ENCODE results near the gene POLR3B.
"Not testable (repeated sequence)": the region's sequence is repeated elsewhere in the genome, so short reads cannot be mapped to it uniquely, and the experiment has no call there.

Gene POLR3B

DNA sequence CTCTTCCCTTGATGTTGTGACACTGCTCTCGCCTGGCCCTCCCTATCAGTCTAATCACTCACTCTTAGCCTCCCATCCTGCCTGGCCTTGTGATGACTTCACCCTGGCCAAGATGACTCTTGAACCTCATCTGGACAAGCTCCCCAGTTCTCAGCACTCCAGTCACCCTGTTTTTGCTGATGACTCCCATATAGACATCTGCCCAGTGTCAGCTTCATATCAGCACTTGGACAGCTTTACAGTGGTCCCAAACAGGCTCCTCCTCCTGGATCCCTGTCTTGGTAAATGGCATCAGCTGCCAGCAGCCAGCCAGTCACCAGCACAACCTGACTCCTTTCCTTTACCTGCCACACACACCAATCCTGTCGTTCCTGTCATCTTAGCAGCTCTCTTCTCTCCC lies 104.2 kb downstream of the POLR3B start:
- DNase-seq (ENCODE audit: low spot score): no peak

DNA sequence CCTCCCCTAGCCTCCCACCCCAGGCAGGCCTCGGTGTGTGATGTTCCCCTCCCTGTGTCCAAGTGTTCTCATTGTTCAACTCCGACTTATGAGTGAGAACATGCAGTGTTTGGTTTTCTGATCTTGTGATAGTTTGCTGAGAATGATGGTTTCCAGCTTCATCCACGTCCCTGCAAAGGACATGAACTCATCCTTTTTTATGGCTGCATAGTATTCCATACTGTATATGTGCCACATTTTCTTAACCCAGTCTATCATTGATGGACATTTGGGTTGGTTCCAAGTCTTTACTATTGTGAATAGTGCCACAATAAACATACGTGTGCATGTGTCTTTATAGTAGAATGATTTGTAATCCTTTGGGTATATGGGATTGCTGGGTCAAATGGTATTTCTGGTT lies 108.1 kb downstream of the POLR3B start:
- not testable (repeated sequence) for DNase-seq (ENCODE audit: low spot score)

DNA sequence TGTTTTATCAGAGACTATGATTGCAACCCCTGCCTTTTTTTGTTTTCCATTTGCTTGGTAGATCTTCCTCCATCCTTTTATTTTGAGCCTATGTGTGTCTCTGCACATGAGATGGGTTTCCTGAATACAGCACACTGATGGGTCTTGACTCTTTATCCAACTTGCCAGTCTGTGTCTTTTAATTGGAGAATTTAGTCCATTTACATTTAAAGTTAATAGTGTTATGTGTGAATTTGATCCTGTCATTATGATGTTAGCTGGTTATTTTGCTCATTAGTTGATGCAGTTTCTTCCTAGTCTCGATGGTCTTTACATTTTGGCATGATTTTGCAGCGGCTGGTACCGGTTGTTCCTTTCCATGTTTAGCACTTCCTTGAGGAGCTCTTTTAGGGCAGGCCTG lies 118.1 kb downstream of the POLR3B start:
- not testable (repeated sequence) for DNase-seq (ENCODE audit: low spot score)

DNA sequence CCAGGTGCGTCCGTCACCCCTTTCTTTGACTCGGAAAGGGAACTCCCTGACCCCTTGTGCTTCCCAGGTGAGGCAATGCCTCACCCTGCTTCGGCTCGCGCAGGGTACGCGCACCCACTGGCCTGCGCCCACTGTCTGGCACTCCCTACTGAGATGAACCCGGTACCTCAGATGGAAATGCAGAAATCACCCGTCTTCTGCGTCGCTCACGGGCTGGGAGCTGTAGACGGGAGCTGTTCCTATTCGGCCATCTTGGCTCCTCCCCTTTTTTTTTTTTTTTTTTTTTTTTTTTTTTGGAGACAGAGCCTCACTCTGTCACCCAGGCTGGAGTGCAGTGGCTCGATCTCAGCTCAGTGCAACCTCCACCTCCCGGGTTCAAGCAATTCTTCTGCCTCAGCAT lies 120.1 kb downstream of the POLR3B start:
- DNase-seq (ENCODE audit: low spot score): not testable (repeated sequence)

DNA sequence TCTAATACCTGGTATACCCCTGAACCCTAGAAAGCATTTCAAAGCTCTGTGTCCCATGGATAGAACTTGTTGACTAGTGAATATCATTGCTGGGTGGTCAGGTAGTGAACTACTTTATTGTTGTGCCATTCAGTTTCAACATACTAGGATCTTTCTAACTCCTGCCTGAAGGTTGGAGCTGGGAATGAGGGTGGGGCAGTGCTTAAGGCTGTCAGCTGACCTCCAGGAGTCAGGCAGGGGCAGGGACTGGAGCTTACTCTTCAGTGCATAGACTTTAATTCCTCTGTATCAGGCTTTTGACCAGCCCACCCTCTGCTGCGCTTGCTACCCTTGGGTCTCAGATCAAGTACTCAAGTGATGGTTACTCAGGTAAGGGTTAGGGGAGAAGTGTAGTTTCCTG lies 122.7 kb downstream of the POLR3B start:
- DNase-seq (ENCODE audit: low spot score): no peak

DNA sequence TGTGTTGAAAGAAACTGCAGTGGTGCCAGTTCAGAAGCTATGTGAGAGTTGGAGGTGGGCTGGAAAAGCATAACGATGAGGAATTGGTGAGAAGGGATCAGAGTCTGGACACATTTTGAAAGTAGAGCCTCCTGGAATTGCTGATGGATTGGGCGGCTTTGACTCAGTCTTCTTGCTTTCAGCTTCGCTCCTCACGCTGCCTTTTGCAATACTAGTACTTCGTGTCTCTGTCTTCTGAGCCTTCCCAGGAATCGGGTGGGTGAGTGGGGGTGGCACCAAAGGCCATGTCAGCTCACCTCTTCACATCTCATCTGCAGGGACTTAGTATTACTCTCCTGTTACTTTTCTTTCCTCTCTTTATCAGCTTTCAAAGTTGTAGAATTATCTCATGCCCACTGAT lies 123.7 kb downstream of the POLR3B start:
- no peak for DNase-seq (ENCODE audit: low spot score)

DNA sequence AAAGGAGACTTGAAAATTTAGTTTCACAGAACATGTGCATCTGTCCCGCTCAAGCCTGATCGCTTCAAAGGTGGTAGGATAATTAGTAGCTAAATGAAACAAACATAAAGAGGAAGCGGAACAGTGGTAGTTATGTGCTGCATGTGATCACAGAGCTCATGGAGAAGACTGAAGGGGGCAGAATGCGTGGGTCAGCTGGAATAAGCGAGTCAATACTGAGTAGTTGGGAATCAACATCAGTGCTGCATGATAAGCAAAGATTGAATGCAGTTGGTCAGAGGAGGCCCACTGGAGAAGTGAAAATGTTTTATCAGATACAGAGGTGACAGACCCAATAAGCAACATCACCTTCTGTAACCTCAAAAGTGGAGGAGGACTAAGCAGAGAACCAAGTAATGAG lies 130.1 kb downstream of the POLR3B start:
- no peak for DNase-seq (ENCODE audit: low spot score)

DNA sequence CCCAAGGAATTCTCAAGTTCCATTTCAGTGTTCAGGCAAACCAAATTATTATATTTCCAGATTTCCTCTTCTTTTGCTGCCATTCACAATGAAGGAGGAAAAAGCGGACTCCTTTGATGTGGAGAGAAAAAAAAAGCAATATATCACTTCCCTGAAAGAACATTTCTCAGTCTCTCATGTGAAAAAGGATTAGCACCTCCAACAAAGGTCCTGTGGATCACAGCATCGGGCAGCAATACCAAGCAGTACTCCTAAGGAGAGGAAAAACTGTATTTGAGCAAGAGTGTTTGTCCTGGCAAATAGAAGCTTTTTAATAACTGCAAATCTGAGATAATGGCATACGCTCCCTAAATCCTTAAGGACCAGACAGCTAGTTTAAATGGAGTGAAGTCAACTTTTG lies 131.3 kb downstream of the POLR3B start:
- no peak for DNase-seq (ENCODE audit: low spot score)

DNA sequence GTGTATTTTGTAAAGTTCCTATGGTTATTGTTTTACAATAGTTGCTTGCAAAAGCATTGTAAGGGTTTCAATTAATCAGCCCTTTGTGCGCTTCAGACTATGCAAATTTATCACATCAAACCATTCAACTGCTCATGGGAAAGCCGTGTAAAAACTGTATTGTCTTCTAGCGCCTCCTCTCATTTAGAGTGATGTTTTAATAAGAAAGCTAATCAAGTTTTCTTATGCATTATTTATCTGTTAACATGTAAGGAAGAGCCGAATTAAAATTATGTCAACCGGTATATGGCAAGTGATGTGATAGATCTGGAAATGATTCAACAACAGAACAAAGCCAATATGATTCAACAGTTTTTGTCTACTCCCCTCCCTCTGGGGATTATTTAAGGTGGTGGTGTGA lies 132.7 kb downstream of the POLR3B start:
- DNase-seq (ENCODE audit: low spot score): peak; percentile 46

DNA sequence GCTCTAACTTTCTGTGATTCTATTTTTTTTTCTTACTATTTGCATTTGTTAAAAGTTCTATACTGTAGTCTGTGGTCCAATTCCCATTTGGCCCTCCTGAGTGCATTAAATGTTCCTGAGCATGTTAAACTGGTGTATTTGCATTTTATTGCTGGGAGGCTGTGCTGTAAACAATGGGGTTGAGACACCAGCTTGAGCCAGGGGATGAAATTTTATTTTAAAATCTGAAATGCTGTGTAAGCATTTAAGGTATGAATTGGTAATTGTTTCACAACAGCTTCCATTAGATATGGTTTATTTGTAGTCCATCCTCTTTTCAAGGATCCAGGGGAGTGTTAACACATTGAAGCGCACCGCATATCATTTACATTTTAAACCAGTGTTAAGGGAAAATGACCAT lies 135.3 kb downstream of the POLR3B start:
- no peak for DNase-seq (ENCODE audit: low spot score)

DNA sequence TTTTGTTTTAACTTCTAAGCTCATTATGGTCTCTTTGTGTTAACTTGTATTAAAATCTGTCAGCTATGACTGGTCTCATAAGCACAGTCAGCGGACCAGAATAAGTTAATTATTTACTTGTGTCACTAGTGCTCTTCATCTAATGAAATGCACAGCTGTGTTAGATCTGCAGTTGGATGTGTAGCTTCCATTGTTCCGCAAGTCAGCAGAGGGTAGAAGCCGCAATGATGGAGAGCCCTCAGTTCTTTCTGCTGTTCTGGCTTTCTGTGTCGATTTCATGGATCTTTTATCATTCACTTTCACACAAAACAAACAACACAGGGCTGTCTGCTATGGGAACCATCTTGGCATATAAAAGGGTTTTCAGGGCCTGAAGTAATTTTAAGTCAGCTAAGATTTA lies 136.0 kb downstream of the POLR3B start:
- DNase-seq (ENCODE audit: low spot score): peak; percentile 79

DNA sequence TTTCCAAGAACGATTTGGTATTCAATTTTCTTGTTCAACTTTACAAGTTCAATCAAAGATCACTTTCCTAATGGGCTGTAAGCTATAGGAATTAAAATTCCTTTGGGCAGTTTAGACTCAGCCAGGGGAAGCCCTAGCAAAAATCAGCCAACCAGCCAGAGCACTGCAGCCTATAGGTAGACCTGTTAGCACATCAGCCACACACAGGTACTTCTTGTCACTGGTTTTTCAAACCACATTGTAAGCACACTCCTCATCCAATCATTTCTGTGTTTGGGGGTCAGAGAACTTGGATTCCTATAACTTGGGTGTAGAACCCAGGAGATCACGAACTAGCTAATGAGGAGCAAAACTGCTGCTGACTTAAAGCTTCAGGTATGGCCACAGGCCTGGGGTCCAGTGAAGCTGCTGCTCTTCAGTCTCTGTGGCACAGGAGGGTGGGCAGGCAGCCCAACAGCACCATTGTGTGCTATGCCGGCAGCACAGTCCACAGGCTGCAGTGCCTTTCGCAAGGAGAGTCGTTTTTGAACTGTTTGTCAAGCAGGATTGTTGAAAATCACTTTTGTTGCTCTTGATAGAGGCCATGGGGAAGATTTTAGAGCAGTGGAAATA lies 137.9 kb downstream of the POLR3B start:
- DNase-seq (ENCODE audit: low spot score): no peak

DNA sequence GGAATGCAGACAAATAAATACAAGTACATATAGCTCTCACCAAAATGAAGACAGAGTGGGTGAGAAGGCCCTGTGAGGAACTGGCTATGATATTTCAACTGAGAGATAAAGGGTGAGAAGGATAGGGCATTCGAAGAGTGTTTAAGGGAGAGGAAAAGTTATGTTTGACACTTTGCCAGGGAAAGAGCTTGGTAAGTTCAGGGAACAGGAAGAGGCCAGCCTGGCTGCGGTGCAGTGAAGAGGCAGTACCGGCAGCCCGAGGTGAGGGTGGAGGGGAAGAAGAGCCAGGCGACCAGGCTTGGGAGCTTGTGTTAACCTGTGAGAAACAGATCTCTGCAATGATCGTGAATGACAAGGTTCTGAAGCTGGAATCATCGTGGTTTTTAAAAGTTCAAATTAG lies 140.5 kb downstream of the POLR3B start:
- DNase-seq (ENCODE audit: low spot score): no peak

DNA sequence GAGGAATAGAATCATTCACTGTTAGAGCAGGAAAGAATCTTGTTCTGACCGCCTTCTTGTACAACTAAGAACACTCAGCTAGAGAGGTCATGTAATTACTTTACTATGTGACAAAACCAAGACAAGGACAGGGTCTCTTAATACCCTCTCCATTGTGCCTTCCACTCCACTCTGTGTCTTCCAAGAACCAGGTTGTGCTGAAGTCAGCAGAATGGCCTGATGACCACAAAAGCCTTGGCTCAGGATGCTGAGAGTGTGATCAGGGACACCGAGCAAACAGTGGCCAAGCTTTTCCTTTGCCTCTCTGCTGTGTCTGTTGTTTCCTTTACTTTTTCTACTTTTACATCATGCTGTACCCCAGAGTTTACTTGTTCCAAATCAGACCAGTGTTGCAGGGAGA lies 142.1 kb downstream of the POLR3B start:
- DNase-seq (ENCODE audit: low spot score): no peak

DNA sequence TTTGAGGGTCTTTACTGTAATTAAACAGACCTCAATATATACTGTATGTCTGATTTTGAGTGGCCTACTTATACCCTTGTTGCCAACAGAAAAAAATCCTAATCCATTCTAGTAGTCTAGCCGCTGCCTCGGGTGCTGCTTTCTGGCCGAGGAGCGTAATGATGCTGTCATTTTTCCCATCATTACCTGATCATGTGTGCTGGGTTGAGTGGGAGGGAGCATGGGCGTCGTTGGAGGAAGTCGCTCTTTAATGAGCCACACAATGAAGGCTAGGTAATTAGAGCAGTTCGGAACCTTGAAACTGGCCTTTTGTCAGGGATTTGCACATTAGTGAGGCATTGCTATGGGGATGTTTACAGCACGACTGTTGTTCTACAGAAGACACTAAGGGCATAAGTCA lies 149.1 kb downstream of the POLR3B start:
- no peak for DNase-seq (ENCODE audit: low spot score)

DNA sequence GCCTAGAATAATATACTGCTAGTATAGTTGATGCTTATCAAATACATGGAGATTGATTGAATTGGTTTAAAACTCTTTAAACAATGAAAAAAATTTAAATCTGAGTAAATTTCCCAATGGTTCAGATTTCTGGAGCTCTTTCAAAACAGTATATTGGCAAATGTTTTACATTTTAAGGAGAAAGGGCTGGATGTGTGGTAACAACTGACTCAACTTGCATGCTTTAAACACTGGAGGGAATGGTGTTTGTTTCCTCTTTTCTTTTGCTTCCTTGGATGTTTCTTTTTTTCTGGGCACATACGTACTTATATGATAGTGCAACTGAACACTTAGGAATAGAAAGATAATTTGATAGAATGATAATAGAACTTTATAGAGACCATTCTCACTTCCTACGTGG lies 151.4 kb downstream of the POLR3B start:
- DNase-seq (ENCODE audit: low spot score): no peak

DNA sequence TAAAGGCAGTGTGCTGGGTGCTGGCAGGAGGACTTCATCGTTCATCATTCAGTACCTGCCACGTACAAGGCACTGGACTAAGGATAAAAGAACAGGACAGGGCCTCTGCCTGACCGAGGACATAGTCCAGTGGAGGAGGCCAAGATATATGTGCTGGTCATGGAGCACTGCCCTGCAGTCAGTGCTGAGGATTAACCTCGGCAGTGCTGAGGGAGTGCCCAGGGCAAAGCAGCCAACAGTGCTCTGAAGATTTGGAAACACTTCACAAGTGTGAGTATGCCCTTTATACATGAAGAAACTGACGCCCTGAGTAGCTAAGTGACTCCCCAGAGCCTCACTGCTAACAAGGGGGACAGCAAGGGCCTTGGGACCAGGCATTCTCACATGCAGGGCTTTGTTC lies 153.8 kb downstream of the POLR3B start:
- DNase-seq (ENCODE audit: low spot score): no peak

DNA sequence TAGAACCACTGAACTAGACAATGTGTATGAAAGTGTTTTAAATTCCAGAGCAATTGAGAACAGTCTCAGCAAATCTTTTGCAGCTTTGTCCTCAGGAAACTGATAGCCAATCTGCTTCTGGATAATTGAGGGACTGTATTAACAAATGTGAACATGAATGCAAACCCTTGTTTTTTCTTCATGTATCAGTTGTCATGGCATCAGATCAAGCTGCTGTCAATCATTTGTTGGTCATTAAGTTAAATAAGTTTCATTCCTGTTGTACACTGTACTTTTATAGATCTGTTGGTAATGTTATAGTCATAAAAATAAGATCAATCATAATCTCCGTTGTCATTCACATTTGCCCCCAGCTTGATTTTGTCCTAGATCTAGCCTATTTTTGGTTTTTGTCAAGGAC lies 159.8 kb downstream of the POLR3B start:
- no peak for DNase-seq (ENCODE audit: low spot score)

DNA sequence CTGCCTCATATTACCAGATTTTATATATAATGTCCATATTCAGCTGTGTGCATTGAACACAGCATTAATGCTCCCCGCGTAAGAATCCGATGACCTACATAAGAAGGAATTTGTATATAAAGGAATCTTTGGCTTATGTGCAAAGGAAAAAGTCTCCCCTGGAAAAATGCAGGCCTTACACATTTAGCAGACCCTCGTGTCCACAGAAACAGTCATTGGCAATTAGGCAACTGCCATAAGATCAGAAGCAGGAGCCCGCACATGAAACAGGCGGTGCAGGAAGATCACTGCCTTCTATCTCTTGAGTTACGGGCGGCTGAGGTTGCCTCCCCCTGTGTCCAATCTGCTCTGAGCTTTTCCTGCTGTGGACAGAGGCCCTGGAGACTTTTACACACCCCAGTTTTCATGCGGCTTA lies 162.1 kb downstream of the POLR3B start:
- no peak for DNase-seq (ENCODE audit: low spot score)

DNA sequence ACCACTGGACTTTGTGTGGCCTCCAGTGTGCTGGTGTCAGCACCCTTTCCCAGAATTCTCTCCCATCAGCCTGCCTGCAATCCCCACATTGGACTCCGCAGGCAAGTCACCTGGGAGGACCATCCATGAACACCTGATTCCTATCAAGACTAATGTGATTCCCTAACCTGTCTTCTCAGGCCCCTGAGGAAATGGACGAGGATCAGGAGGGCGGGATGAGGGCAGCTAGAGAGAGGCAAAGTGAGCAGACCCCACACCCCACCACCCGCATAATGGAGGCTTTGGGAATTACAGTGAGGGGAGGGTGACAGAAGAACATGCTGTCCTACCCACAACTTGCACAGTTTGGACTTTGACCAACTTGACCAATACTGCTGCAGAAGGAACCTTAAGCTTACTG lies 164.4 kb downstream of the POLR3B start:
- DNase-seq (ENCODE audit: low spot score): no peak

DNA sequence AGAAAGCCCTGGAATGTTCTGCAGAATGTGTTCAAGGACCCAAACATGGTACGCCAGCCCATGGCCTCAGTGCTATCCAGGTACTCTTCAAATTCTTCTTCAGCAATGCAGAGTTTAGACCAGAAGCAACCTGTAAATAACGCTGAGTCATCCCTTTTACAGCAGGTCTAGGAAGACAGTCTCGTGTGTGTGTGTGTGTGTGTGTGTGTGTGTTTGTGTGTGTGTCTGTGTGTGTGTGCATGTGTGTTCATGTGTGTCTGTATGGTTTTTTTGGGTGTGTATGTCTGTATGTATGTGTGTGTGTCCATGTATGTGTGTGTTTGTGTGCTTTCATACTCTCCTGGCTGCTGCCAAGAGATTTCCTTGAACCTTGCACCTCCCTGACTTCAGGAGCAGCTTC lies 165.2 kb downstream of the POLR3B start:
- no peak for DNase-seq (ENCODE audit: low spot score)

DNA sequence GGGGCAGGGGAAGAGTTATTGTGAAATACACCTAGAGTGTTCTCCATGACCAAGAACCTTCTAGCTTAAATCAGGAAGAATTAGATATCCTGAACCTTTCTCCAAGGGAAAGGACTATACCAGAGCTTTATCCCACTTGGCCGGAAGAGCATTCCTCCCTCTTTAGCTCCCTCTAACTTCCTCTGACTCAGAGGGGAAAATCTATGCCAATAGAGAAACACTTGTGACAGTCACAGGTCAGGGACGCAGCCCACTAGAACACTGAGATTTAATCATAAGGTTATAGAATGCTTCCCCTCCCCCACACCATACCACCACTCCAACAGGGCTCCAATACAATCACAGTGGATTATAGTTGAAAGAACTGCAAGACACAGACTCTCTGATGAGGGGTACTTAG lies 169.8 kb downstream of the POLR3B start:
- no peak for DNase-seq (ENCODE audit: low spot score)

DNA sequence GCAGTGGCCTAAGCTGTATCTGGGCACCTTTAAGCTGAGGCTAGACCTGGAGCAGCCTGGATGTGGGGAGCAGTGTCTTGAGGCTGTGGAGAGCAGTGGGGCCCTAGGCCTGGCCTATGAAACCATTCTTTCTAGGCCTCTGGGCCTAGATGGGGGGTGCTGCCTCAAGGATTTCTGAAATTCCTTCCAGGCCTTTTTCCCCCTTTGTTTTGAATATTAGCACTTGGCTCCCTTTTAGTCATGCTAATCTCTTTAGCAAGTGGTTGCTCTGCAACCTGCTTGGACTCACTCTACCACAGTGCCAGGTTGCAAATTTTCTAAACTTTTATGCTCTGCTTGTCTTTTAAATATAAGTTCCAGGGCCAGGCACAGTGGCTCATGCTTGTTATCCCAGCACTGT lies 183.7 kb downstream of the POLR3B start:
- no peak for DNase-seq (ENCODE audit: low spot score)

DNA sequence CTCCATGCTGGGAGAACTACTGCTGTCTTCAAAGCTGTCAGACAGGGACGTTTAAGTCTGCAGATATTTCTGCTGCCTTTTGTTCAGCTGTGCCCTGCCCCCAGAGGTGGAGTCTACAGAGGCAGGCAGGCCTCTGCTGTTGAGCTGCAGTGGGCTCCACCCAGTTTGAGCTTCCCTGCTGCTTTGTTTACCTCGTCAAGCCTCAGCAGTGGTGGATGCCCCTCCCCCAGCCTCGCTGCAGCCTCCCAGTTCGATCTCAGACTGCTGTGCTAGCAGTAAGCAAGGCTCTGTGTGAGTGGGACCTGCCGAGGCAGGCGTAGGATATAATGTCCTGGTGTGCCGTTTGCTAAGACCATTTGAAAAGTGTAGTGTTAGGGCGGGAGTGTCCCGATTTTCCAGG lies 193.9 kb downstream of the POLR3B start:
- DNase-seq (ENCODE audit: low spot score): no peak

DNA sequence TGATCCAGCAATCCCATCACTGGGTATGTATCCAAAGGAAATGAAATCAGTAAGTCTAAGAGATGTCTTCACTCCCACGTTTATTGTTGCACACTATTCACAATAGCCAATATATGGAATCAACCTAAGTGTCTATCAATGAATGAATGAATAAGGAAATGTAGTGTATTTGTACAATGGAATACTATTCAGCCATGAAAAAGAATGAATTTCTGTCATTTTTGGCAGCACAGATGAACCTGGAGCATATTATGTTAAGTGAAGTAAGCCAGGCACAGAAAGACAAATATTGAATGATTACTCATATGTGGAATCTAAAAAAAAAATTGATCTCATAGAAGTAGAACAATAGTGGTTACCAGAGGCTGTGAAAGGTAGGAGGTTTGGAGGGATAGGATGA lies 194.7 kb downstream of the POLR3B start:
- no peak for DNase-seq (ENCODE audit: low spot score)

All from pons (tissue), 1 donor.